Neural progenitor cell (in vitro differentiated cells): ENCODE results near the gene MYH10. TPM values are rescaled to one million over a fixed set of nuclear protein-coding genes. Genes with fewer than 3 reads are reported as not detected.

Source experiments
- DNase-seq: peaks from one replicate; pipeline ENCODE4 v3.0.0-alpha.2; 2016; ENCODE audit warnings: low spot score
- H2AFZ ChIP-seq: fragments of 200-600 bp; sonication (generic); replicated peaks from 2 replicates; pipeline ENCODE4 v1.6.1; 2016; ENCODE audit warnings: antibody characterized with exemption
- H3F3A ChIP-seq: fragments of 200-600 bp; sonication (generic); 2 replicates; pipeline ENCODE4 v1.6.1; 2016; ENCODE audit warnings: antibody characterized with exemption, low read depth
- H3K27ac ChIP-seq: fragments of 200-600 bp; sonication (generic); 2 replicates; pipeline ENCODE4 v1.5.1; 2016; ENCODE audit warnings: mild to moderate bottlenecking
- H3K27me3 ChIP-seq: fragments of 200-600 bp; sonication (generic); 2 replicates; pipeline ENCODE4 v1.6.1; 2016; ENCODE audit warnings: mild to moderate bottlenecking, moderate library complexity
- H3K36me3 ChIP-seq: fragments of 200-600 bp; sonication (generic); 2 replicates; pipeline ENCODE4 v1.5.1; 2016
- H3K4me1 ChIP-seq: fragments of 200-600 bp; sonication (generic); 2 replicates; pipeline ENCODE4 v1.6.1; 2016; ENCODE audit warnings: mixed run types
- H3K4me2 ChIP-seq: fragments of 200-600 bp; sonication (generic); 2 replicates; pipeline ENCODE4 v1.6.1; 2016
- H3K4me3 ChIP-seq: fragments of 200-600 bp; sonication (generic); 2 replicates; pipeline ENCODE4 v1.5.1; 2016
- H3K79me2 ChIP-seq: fragments of 200-600 bp; sonication (generic); 2 replicates; pipeline ENCODE4 v1.6.1; 2016; ENCODE audit warnings: low read depth
- H3K9ac ChIP-seq: fragments of 200-600 bp; sonication (generic); 2 replicates; pipeline ENCODE4 v1.6.1; 2016
- H3K9me3 ChIP-seq: fragments of 200-600 bp; sonication (generic); 2 replicates; pipeline ENCODE4 v1.5.1; 2016; ENCODE audit warnings: low read depth
- H4K20me1 ChIP-seq: fragments of 200-600 bp; sonication (generic); 2 replicates; pipeline ENCODE4 v1.6.1; 2016; ENCODE audit warnings: low read depth
- H3K27ac Mint-ChIP-seq: 3 replicates; pipeline ENCODE4 v1.8.0; 2021; ENCODE audit warnings: mixed read lengths
- H3K27me3 Mint-ChIP-seq: 2 replicates; pipeline ENCODE4 v1.8.0; 2022; ENCODE audit warnings: low read depth, mild to moderate bottlenecking, inconsistent platforms, moderate library complexity, mixed read lengths; ENCODE audit not compliant: insufficient read depth
- H3K36me3 Mint-ChIP-seq: 3 replicates; pipeline ENCODE4 v1.8.0; 2021; ENCODE audit warnings: mixed read lengths
- H3K4me1 Mint-ChIP-seq: 3 replicates; pipeline ENCODE4 v1.8.0; 2021; ENCODE audit warnings: mixed read lengths
- H3K4me3 Mint-ChIP-seq: 3 replicates; pipeline ENCODE4 v1.8.0; 2021; ENCODE audit warnings: mild to moderate bottlenecking, moderate library complexity, mixed read lengths
- H3K9me3 Mint-ChIP-seq: 3 replicates; pipeline ENCODE4 v1.8.0; 2020; ENCODE audit warnings: mixed read lengths
- EZH2 ChIP-seq: fragments of 200-600 bp; sonication (generic); IDR thresholded peaks from 2 replicates; pipeline ENCODE4 v1.6.1; 2017; ENCODE audit warnings: antibody characterized with exemption, mild to moderate bottlenecking, moderate library complexity
- EZH2phosphoT487 ChIP-seq: fragments of 200-600 bp; sonication (generic); IDR thresholded peaks from 2 replicates; pipeline ENCODE4 v1.6.1; 2017; ENCODE audit warnings: antibody characterized with exemption
- total RNA-seq: library from RNA; depleted of rRNA; stranded (reverse); fragments of >200 nt; gene quantifications from 2 replicates; pipeline ENCODE4 v1.2.3, GENCODE V29; 2015; ENCODE audit warnings: low replicate concordance
- TF ChIP-seq, protein P1 (sequence below): fragments of 200-600 bp; sonication (generic); IDR thresholded peaks from 2 replicates; pipeline ENCODE4 v1.5.1; 2017; ENCODE audit warnings: antibody characterized with exemption, mild to moderate bottlenecking

MYH10 gene
- total RNA-seq, 1 donor from 2014 or later: 213 TPM

DNA sequence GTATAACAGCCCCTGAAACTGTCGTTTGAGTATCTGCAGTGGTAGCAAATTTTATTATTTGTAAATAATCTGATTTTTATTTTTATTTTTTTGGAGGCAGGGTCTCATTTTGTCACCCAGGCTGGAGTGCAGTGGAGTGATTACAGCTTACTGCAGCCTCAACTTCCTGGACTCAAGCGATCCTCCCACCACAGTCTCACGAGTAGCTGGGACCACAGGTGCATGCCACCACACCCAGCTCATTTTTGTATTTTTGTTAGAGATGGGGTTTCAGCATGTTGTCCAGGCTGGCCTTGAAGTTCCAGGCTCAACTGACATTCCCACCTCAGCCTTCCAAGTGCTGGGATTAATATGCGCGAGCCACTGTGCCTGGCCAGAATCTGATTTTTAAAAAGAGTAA, 192.1 kb downstream of the MYH10 start:
- Histone ChIP-seq H3K4me1 (peaks cover 15% of the 10 kb centered on the region), H3K27me3 (no peaks in the 10 kb centered on the region), H4K20me1 (peaks cover 23% of the 10 kb centered on the region), H3K4me2 (no peak overlapping the region), H3K27ac (no peak overlapping the region), H3K4me3 (no peak overlapping the region), H3K9me3 (no peaks in the 10 kb centered on the region), H3K9ac (no peak overlapping the region), H3K36me3 (no peaks in the 10 kb centered on the region), H3K79me2 (peaks cover 70% of the 10 kb centered on the region), H3F3A (peaks cover 22% of the 10 kb centered on the region), H2AFZ (no peak overlapping the region)
- Mint-ChIP-seq H3K9me3 (no peaks in the 10 kb centered on the region), H3K36me3 (peaks cover 14% of the 10 kb centered on the region), H3K4me3 (no peak overlapping the region), H3K27me3 (peaks cover 4% of the 10 kb centered on the region), H3K27ac (no peak overlapping the region), H3K4me1 (peaks cover 38% of the 10 kb centered on the region)
- no peak for DNase-seq
- TF ChIP-seq, protein P1, sequence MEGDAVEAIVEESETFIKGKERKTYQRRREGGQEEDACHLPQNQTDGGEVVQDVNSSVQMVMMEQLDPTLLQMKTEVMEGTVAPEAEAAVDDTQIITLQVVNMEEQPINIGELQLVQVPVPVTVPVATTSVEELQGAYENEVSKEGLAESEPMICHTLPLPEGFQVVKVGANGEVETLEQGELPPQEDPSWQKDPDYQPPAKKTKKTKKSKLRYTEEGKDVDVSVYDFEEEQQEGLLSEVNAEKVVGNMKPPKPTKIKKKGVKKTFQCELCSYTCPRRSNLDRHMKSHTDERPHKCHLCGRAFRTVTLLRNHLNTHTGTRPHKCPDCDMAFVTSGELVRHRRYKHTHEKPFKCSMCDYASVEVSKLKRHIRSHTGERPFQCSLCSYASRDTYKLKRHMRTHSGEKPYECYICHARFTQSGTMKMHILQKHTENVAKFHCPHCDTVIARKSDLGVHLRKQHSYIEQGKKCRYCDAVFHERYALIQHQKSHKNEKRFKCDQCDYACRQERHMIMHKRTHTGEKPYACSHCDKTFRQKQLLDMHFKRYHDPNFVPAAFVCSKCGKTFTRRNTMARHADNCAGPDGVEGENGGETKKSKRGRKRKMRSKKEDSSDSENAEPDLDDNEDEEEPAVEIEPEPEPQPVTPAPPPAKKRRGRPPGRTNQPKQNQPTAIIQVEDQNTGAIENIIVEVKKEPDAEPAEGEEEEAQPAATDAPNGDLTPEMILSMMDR: no peak
- no peak for TF ChIP-seq EZH2phosphoT487
- TF ChIP-seq EZH2: no peak

DNA sequence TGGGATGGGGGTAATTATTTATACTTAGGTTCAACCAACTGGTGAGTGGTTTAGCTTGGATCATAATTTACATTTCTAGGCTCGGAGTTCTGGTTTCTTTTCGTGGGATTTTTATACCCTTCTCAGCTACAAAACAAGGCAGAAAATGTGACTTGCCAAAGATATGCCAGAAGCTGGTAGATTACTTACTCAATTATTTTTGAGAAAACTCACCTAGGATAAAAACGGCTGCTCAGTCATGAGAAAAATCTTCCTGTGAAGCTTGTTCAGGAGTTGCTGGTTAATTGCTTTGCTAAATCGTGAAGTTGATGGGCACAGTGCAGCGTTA, 193.7 kb downstream of the MYH10 start:
- peaks cover 14% of the 10 kb centered on the region for H3K36me3 Mint-ChIP-seq
- peak overlapping the region; percentile 94 for H3K4me3 Mint-ChIP-seq
- DNase-seq: no peak
- no peaks in the 10 kb centered on the region for H3K9me3 ChIP-seq
- peaks cover 17% of the 10 kb centered on the region for H4K20me1 ChIP-seq
- H2AFZ ChIP-seq: peak overlapping the region; percentile 71
- H3K9ac ChIP-seq: peak overlapping the region; percentile 72
- no peaks in the 10 kb centered on the region for H3K9me3 Mint-ChIP-seq
- H3K4me2 ChIP-seq: peak overlapping the region; percentile 95
- H3K36me3 ChIP-seq: no peaks in the 10 kb centered on the region
- peaks cover 17% of the 10 kb centered on the region for H3F3A ChIP-seq
- peaks cover 11% of the 10 kb centered on the region for H3K4me1 ChIP-seq
- H3K4me3 ChIP-seq: peak overlapping the region; percentile 88
- H3K27me3 ChIP-seq: no peaks in the 10 kb centered on the region
- H3K27ac Mint-ChIP-seq: peak overlapping the region; percentile 52
- H3K79me2 ChIP-seq: peaks cover 56% of the 10 kb centered on the region
- peaks cover 30% of the 10 kb centered on the region for H3K4me1 Mint-ChIP-seq
- H3K27ac ChIP-seq: no peak overlapping the region
- H3K27me3 Mint-ChIP-seq: peaks cover 4% of the 10 kb centered on the region
- TF ChIP-seq EZH2: no peak
- TF ChIP-seq, protein P1: no peak
- no peak for TF ChIP-seq EZH2phosphoT487

DNA sequence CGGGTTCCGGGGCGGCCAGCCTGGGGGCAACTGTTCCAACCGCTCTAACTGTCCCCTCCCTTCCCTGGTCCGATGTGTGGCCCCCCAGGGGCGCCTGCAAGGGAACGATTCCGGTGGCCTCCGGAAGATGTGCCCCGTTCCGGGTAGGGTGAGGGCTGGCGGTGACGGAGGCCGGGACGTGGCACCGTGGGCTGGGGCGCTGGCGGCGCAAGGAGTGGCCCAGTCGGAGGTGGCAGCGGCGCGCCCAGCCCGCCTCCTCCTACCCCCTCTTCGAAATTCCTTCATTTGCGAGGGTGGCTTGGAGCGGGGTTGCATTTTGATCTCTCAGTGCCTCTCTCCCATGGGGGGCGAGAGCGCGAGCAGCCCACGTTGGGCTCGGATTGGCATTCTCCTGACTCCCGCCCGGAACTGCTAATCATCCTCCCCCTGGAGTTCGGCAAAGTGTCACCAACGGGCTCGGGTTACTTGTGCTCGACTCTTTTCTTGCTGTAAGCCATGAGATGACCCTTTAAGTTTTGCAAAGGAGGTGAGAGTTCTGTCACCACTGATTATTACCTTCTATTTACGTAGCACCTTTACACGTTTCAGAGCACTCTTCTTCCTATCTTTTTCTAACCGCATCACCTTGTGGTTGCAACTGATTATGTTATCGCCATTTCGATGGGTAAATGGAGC, 194.2 kb downstream of the MYH10 start:
- peaks cover 11% of the 10 kb centered on the region for H3K4me1 ChIP-seq
- peak overlapping the region; percentile 88 for H3K4me3 ChIP-seq
- H3K79me2 ChIP-seq: peaks cover 51% of the 10 kb centered on the region
- H3F3A ChIP-seq: peaks cover 17% of the 10 kb centered on the region
- H3K27me3 ChIP-seq: no peaks in the 10 kb centered on the region
- no peaks in the 10 kb centered on the region for H3K9me3 ChIP-seq
- peaks cover 17% of the 10 kb centered on the region for H4K20me1 ChIP-seq
- H2AFZ ChIP-seq: peak overlapping the region; percentile 71
- H3K4me1 Mint-ChIP-seq: peaks cover 26% of the 10 kb centered on the region
- H3K36me3 Mint-ChIP-seq: peaks cover 14% of the 10 kb centered on the region
- no peaks in the 10 kb centered on the region for H3K36me3 ChIP-seq
- peak; percentile 83 for DNase-seq
- peak overlapping the region; percentile 94 for H3K4me3 Mint-ChIP-seq
- peak overlapping the region; percentile 72 for H3K9ac ChIP-seq
- peaks cover 4% of the 10 kb centered on the region for H3K27me3 Mint-ChIP-seq
- H3K27ac Mint-ChIP-seq: peak overlapping the region; percentile 52
- H3K4me2 ChIP-seq: peak overlapping the region; percentile 95
- no peaks in the 10 kb centered on the region for H3K9me3 Mint-ChIP-seq
- TF ChIP-seq EZH2phosphoT487: no peak
- peak overlapping the region; percentile 88 for H3K27ac ChIP-seq
